ENCODE data around the gene EP300.

Gene EP300

DNA sequence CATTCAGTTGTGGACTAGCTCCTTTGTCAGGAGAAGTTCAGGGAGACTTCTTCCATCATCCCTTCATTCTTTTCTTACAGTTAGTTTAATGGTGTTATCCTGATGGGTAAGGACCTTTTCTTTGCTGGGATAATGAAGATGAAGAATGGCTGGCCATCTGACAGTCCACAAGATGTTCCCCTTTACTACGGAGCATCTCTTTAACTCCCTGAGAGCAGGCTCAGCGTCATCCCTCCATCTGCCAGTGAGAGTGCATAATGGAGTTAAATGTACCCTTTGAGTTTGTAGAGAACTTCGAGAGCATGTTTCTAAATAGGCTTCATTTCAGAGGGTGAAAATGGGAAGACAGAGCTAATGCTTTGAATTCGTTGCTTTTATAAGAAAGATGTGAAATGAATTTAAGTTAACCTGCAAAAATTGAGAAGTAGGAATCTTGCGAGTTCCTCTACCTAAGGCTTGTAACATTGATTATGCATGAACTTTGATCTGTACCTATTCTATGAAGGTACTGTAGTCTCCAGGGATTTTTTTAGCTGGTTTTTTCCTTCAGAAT, 1.7 kb downstream of the EP300 start:
- no peak overlapping the region for H3K27ac ChIP-seq (ENCODE audit: low read length, poor library complexity, severe bottlenecking)
- no peak overlapping the region for H2AFZ ChIP-seq (ENCODE audit: low read depth, low read length)
- peak overlapping the region; percentile 99 for H3K9ac ChIP-seq (ENCODE audit: low read length)
- H3K4me1 ChIP-seq (ENCODE audit: control insufficient read depth, insufficient read depth, low read depth, low read length) = peaks cover 7% of the 10 kb centered on the region
- 6% methylated on average over 4 of the region's 5 CpGs for WGBS
- no peak overlapping the region for H3K4ac ChIP-seq (ENCODE audit: low read depth in 1 of 2, low read length in 2 of 2)
- H3K36me3 ChIP-seq (ENCODE audit: control insufficient read depth in 1 of 2, insufficient read depth in 2 of 2, low read depth in 1 of 2, low read length in 2 of 2) = peaks cover 0 to 4% of the 10 kb centered on the region in 2 experiments
- DNase-seq = peak; percentile 47
- H3K9me3 ChIP-seq (ENCODE audit: control insufficient read depth, low read length) = no peaks in the 10 kb centered on the region
- H4K91ac ChIP-seq (ENCODE audit: low read length) = no peak overlapping the region
- peak overlapping the region in 1 of 2 experiments; percentile 87 for H3K4me3 ChIP-seq (ENCODE audit: insufficient read depth in 1 of 2, low read depth in 1 of 2, low read length in 2 of 2)
- no peak overlapping the region for H2BK5ac ChIP-seq (ENCODE audit: low read depth, low read length, poor library complexity, severe bottlenecking)
- no peaks in the 10 kb centered on the region for H3K79me1 ChIP-seq (replicated peaks; ENCODE audit: low read length, poor library complexity, severe bottlenecking)
- no peak overlapping the region for H2BK120ac ChIP-seq (ENCODE audit: low read depth, low read length)
- no peaks in the 10 kb centered on the region for H3K27me3 ChIP-seq (ENCODE audit: control insufficient read depth in 1 of 2, insufficient read depth in 1 of 2, low read length in 2 of 2)
- H3K14ac ChIP-seq (ENCODE audit: low read length in 2 of 2) = no peak overlapping the region
- H2AK5ac ChIP-seq (ENCODE audit: low read length, severe bottlenecking) = no peak overlapping the region
- H3K18ac ChIP-seq (ENCODE audit: low read depth in 1 of 2, low read length in 2 of 2) = no peak overlapping the region
- H3K4me2 ChIP-seq (ENCODE audit: low read length, poor library complexity, severe bottlenecking) = peak overlapping the region; percentile 37
- H2BK15ac ChIP-seq (ENCODE audit: low read depth, poor library complexity, severe bottlenecking) = no peak overlapping the region
- no peak overlapping the region for H2BK12ac ChIP-seq (ENCODE audit: low read length in 2 of 2)
- H3K23ac ChIP-seq (ENCODE audit: low read length in 2 of 2) = no peak overlapping the region
- no peak overlapping the region for H4K8ac ChIP-seq (ENCODE audit: low read length)

DNA sequence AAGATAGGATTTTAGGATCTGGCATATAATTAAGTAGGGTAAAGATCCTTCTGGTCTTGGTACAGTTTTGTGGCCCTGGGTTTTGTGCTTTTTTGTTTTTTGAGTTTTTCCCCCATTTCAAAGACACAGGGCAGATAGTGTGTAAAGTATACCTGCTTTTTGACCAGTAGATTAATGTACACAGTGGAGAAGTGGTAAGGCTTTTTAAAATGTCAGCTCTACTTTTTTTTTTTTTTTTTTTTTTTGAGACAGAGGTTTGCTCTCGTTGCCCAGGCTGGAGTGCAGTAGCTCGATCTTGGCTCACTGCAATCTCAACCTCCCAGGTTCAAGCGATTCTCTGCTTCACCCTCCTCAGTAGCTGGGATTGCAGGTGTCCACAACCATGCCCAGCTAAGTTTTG, 4.0 kb downstream of the EP300 start:
- no peak overlapping the region for H2AFZ ChIP-seq (ENCODE audit: low read depth, low read length)

DNA sequence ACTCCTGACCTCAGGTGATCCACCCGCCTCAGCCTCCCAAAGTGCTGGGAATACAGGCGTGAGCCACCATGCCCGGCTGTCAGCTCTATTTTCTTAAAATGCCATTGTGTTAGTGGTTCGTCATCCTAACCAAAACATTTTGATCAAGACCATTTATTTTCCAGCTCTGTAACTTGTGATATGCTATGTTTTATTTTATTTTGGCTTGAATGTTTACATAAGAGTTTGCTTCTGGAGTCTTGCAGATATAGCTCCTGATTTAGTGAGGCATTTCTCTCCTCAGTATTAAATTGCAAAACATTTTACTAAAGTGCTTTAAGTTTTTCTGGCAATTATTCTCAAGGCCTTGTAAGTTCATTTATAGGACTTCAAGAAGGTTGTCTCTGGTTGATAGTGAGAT, 4.4 kb downstream of the EP300 start:
- H2BK15ac ChIP-seq (ENCODE audit: low read depth, poor library complexity, severe bottlenecking) = no peak overlapping the region
- peak overlapping the region in 1 of 2 experiments; percentile 3 for H3K4me3 ChIP-seq (ENCODE audit: insufficient read depth in 1 of 2, low read depth in 1 of 2, low read length in 2 of 2)
- no peak overlapping the region for H2BK12ac ChIP-seq (ENCODE audit: low read length in 2 of 2)
- H3K4me1 ChIP-seq (ENCODE audit: control insufficient read depth, insufficient read depth, low read depth, low read length) = peaks cover 7% of the 10 kb centered on the region
- H3K9ac ChIP-seq (ENCODE audit: low read length) = no peak overlapping the region
- 92% methylated on average over 3 of the region's 4 CpGs for WGBS
- no peak overlapping the region for H3K23ac ChIP-seq (ENCODE audit: low read length in 2 of 2)
- no peak overlapping the region for H2BK5ac ChIP-seq (ENCODE audit: low read depth, low read length, poor library complexity, severe bottlenecking)
- H3K79me1 ChIP-seq (replicated peaks; ENCODE audit: low read length, poor library complexity, severe bottlenecking) = no peaks in the 10 kb centered on the region
- no peak for DNase-seq
- H2BK120ac ChIP-seq (ENCODE audit: low read depth, low read length) = no peak overlapping the region
- no peak overlapping the region for H4K91ac ChIP-seq (ENCODE audit: low read length)
- no peaks in the 10 kb centered on the region for H3K9me3 ChIP-seq (ENCODE audit: control insufficient read depth, low read length)
- no peak overlapping the region for H2AFZ ChIP-seq (ENCODE audit: low read depth, low read length)
- no peak overlapping the region for H3K4ac ChIP-seq (ENCODE audit: low read depth in 1 of 2, low read length in 2 of 2)
- H2AK5ac ChIP-seq (ENCODE audit: low read length, severe bottlenecking) = no peak overlapping the region
- H3K4me2 ChIP-seq (ENCODE audit: low read length, poor library complexity, severe bottlenecking) = no peak overlapping the region
- no peak overlapping the region for H3K18ac ChIP-seq (ENCODE audit: low read depth in 1 of 2, low read length in 2 of 2)
- H3K27me3 ChIP-seq (ENCODE audit: control insufficient read depth in 1 of 2, insufficient read depth in 1 of 2, low read length in 2 of 2) = no peaks in the 10 kb centered on the region
- no peak overlapping the region for H3K14ac ChIP-seq (ENCODE audit: low read length in 2 of 2)
- no peak overlapping the region for H3K27ac ChIP-seq (ENCODE audit: low read length, poor library complexity, severe bottlenecking)
- no peak overlapping the region for H4K8ac ChIP-seq (ENCODE audit: low read length)
- peaks cover 0 to 16% of the 10 kb centered on the region in 2 experiments for H3K36me3 ChIP-seq (ENCODE audit: control insufficient read depth in 1 of 2, insufficient read depth in 2 of 2, low read depth in 1 of 2, low read length in 2 of 2)

More for the DNA sequence above, 4.0 kb downstream of the EP300 start:
- Histone ChIP-seq H2AK5ac (ENCODE audit: low read length, severe bottlenecking) (no peak overlapping the region), H3K9me3 (ENCODE audit: control insufficient read depth, low read length) (no peaks in the 10 kb centered on the region), H3K27ac (ENCODE audit: low read length, poor library complexity, severe bottlenecking) (no peak overlapping the region), H3K14ac (ENCODE audit: low read length in 2 of 2) (no peak overlapping the region), H3K79me1 (replicated peaks; ENCODE audit: low read length, poor library complexity, severe bottlenecking) (no peaks in the 10 kb centered on the region), H2BK120ac (ENCODE audit: low read depth, low read length) (no peak overlapping the region), H3K4me2 (ENCODE audit: low read length, poor library complexity, severe bottlenecking) (no peak overlapping the region), H2BK5ac (ENCODE audit: low read depth, low read length, poor library complexity, severe bottlenecking) (no peak overlapping the region), H4K91ac (ENCODE audit: low read length) (no peak overlapping the region), H3K4me1 (ENCODE audit: control insufficient read depth, insufficient read depth, low read depth, low read length) (peaks cover 7% of the 10 kb centered on the region), H2BK15ac (ENCODE audit: low read depth, poor library complexity, severe bottlenecking) (no peak overlapping the region), H3K36me3 (ENCODE audit: control insufficient read depth in 1 of 2, insufficient read depth in 2 of 2, low read depth in 1 of 2, low read length in 2 of 2) (peaks cover 0 to 14% of the 10 kb centered on the region in 2 experiments), H2BK12ac (ENCODE audit: low read length in 2 of 2) (no peak overlapping the region), H3K18ac (ENCODE audit: low read depth in 1 of 2, low read length in 2 of 2) (no peak overlapping the region), H3K27me3 (ENCODE audit: control insufficient read depth in 1 of 2, insufficient read depth in 1 of 2, low read length in 2 of 2) (no peaks in the 10 kb centered on the region), H3K4me3 (ENCODE audit: insufficient read depth in 1 of 2, low read depth in 1 of 2, low read length in 2 of 2) (peak overlapping the region in 1 of 2 experiments; percentile 87), H4K8ac (ENCODE audit: low read length) (no peak overlapping the region), H3K23ac (ENCODE audit: low read length in 2 of 2) (no peak overlapping the region), H3K4ac (ENCODE audit: low read depth in 1 of 2, low read length in 2 of 2) (no peak overlapping the region), H3K9ac (ENCODE audit: low read length) (no peak overlapping the region)
- DNase-seq = no peak
- WGBS = 93% methylated on average over 3 of the region's 3 CpGs

DNA sequence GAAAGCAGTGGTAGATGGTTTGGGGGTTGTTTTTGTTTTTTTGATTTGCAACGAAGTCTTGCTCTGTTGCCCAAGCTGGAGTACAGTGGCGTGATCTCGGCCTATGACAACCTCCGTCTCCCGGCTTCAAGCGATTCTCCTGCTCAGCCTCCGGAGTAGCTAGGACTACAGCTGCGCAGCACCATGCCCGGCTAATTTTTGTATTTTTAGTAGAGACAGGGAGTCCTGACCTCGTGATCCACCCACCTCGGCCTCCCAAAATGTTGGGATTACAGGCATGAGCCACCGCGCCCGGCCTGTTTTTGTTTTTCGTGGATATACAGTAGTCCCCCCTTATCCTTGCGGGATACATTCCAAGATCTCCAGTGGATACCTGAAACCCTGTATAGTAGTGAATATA, 6.6 kb downstream of the EP300 start:
- no peaks in the 10 kb centered on the region for H3K79me1 ChIP-seq (replicated peaks; ENCODE audit: low read length, poor library complexity, severe bottlenecking)
- 90% methylated on average over 13 of the region's 16 CpGs for WGBS
- no peak overlapping the region for H2BK5ac ChIP-seq (ENCODE audit: low read depth, low read length, poor library complexity, severe bottlenecking)
- no peak overlapping the region for H3K27ac ChIP-seq (ENCODE audit: low read length, poor library complexity, severe bottlenecking)
- no peak overlapping the region for H4K91ac ChIP-seq (ENCODE audit: low read length)
- no peaks in the 10 kb centered on the region for H3K9me3 ChIP-seq (ENCODE audit: control insufficient read depth, low read length)
- no peaks in the 10 kb centered on the region for H3K27me3 ChIP-seq (ENCODE audit: control insufficient read depth in 1 of 2, insufficient read depth in 1 of 2, low read length in 2 of 2)
- peaks cover 0 to 24% of the 10 kb centered on the region in 2 experiments for H3K36me3 ChIP-seq (ENCODE audit: control insufficient read depth in 1 of 2, insufficient read depth in 2 of 2, low read depth in 1 of 2, low read length in 2 of 2)
- H2AFZ ChIP-seq (ENCODE audit: low read depth, low read length) = no peak overlapping the region
- H4K8ac ChIP-seq (ENCODE audit: low read length) = no peak overlapping the region
- no peak overlapping the region for H2BK15ac ChIP-seq (ENCODE audit: low read depth, poor library complexity, severe bottlenecking)
- no peak overlapping the region for H3K18ac ChIP-seq (ENCODE audit: low read depth in 1 of 2, low read length in 2 of 2)
- H3K4ac ChIP-seq (ENCODE audit: low read depth in 1 of 2, low read length in 2 of 2) = no peak overlapping the region
- H3K4me3 ChIP-seq (ENCODE audit: insufficient read depth in 1 of 2, low read depth in 1 of 2, low read length in 2 of 2) = no peak overlapping the region
- H2BK12ac ChIP-seq (ENCODE audit: low read length in 2 of 2) = no peak overlapping the region
- no peak overlapping the region for H3K9ac ChIP-seq (ENCODE audit: low read length)
- DNase-seq = no peak
- no peak overlapping the region for H2AK5ac ChIP-seq (ENCODE audit: low read length, severe bottlenecking)
- H3K4me2 ChIP-seq (ENCODE audit: low read length, poor library complexity, severe bottlenecking) = no peak overlapping the region
- H2BK120ac ChIP-seq (ENCODE audit: low read depth, low read length) = no peak overlapping the region
- H3K14ac ChIP-seq (ENCODE audit: low read length in 2 of 2) = no peak overlapping the region
- H3K4me1 ChIP-seq (ENCODE audit: control insufficient read depth, insufficient read depth, low read depth, low read length) = peaks cover 7% of the 10 kb centered on the region
- H3K23ac ChIP-seq (ENCODE audit: low read length in 2 of 2) = no peak overlapping the region

Data from mesenchymal stem cell (in vitro differentiated cells and primary cell).